HEK293T (cell line): ENCODE results near the gene ADH1C.
"Not testable (repeated sequence)": the region's sequence is repeated elsewhere in the genome, so short reads cannot be mapped to it uniquely, and the experiment has no call there.

Experiments used
- CTCF ChIA-PET: fragments of 350-600 bp; formaldehyde crosslinking; extraction: SDS; loops from one replicate; lab custom pipeline; 2021; ENCODE audit warnings: antibody characterized with exemption, inconsistent platforms; lab: Yijun Ruan, JAX
- POLR2A ChIA-PET: fragments of 350-600 bp; formaldehyde crosslinking; extraction: SDS; loops from one replicate; lab custom pipeline; 2020; ENCODE audit warnings: antibody characterized with exemption, inconsistent platforms; lab: Yijun Ruan, JAX
- DNase-seq: peaks from one replicate; pipeline ENCODE4 v3.0.0; 2012; ENCODE audit warnings: mixed read lengths; ENCODE audit errors: extremely low spot score
- ARNT ChIP-seq: fragments of 450-650 bp; IDR thresholded peaks from 2 replicates; pipeline ENCODE4 v1.6.1; 2017; ENCODE audit warnings: mild to moderate bottlenecking
- BHLHE40 ChIP-seq: fragments of 450-650 bp; IDR thresholded peaks from 2 replicates; pipeline ENCODE4 v1.6.1; 2016; ENCODE audit warnings: mild to moderate bottlenecking, moderate library complexity, borderline replicate concordance
- CTBP1 ChIP-seq: fragments of 450-650 bp; IDR thresholded peaks from 2 replicates; pipeline ENCODE4 v1.6.1; 2016; ENCODE audit warnings: borderline replicate concordance
- ELF4 ChIP-seq: fragments of 450-650 bp; IDR thresholded peaks from 2 replicates; pipeline ENCODE4 v1.6.1; 2017; ENCODE audit warnings: antibody characterized with exemption
- FOXA1 ChIP-seq: fragments of 450-650 bp; IDR thresholded peaks from 2 replicates; pipeline ENCODE4 v1.6.1; 2016; ENCODE audit warnings: mild to moderate bottlenecking
- FOXK2 ChIP-seq: fragments of 450-650 bp; IDR thresholded peaks from 2 replicates; pipeline ENCODE4 v1.6.1; 2016; ENCODE audit warnings: mild to moderate bottlenecking
- FOXM1 ChIP-seq: fragments of 450-650 bp; IDR thresholded peaks from 2 replicates; pipeline ENCODE4 v1.6.1; 2017; ENCODE audit warnings: mild to moderate bottlenecking, borderline replicate concordance
- HDGF ChIP-seq: fragments of 450-650 bp; IDR thresholded peaks from 2 replicates; pipeline ENCODE4 v1.6.1; 2017; ENCODE audit warnings: antibody characterized with exemption, borderline replicate concordance
- L3MBTL2 ChIP-seq: fragments of 450-650 bp; conservative IDR thresholded peaks from 2 replicates; pipeline ENCODE4 v1.6.1; 2016; ENCODE audit warnings: mild to moderate bottlenecking
- LEF1 ChIP-seq: fragments of 450-650 bp; IDR thresholded peaks from 2 replicates; pipeline ENCODE4 v1.6.1; 2017; ENCODE audit warnings: mild to moderate bottlenecking, borderline replicate concordance
- NFRKB ChIP-seq: fragments of 450-650 bp; IDR thresholded peaks from 2 replicates; pipeline ENCODE4 v1.6.1; 2016; ENCODE audit warnings: mild to moderate bottlenecking, moderate library complexity
- SP1 ChIP-seq: fragments of 450-650 bp; IDR thresholded peaks from 2 replicates; pipeline ENCODE4 v1.6.1; 2017
- SUZ12 ChIP-seq: fragments of 450-650 bp; IDR thresholded peaks from 2 replicates; pipeline ENCODE4 v1.6.1; 2016; ENCODE audit warnings: mild to moderate bottlenecking
- TARDBP ChIP-seq: fragments of 450-650 bp; IDR thresholded peaks from 2 replicates; pipeline ENCODE4 v1.6.1; 2016
- ZNF384 ChIP-seq: fragments of 450-650 bp; IDR thresholded peaks from 2 replicates; pipeline ENCODE4 v1.6.1; 2016
- TF ChIP-seq, protein P1 (sequence below): fragments of 450-650 bp; IDR thresholded peaks from 2 replicates; pipeline ENCODE4 v1.6.1; 2016

Gene ADH1C

DNA sequence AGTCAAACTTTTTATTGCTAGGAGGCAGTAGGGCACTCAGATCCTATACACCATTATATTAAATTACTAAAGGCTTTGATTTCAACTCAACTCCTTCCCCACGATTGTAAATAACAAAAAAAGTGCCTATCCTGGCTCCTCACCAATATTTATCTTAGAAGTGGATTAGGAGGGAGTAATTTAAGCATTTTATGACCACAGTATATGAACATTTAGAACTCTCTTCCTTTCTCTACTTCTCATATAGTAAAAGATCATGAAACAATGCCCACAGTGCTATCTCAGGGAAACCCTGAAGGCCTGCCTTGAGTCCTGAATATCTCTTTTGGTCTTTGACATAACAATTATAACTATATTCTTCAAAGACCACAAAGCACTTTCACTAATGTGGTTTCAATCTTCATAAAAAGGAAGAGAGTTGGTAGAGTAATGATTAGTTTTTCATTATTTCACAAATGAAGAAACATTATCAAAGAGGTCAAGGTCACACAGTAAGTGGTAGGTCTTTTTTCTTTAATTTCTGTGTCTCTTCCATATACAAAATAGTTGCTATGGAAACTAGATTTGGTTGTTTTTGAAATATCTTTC is 29.1 kb upstream of the ADH1C start:
- TF ChIP-seq ZNF384 (no peak), L3MBTL2 (no peak)
- DNase-seq, result no peak
- ChIA-PET POLR2A (no interaction called here), CTCF (no interaction called here)

DNA sequence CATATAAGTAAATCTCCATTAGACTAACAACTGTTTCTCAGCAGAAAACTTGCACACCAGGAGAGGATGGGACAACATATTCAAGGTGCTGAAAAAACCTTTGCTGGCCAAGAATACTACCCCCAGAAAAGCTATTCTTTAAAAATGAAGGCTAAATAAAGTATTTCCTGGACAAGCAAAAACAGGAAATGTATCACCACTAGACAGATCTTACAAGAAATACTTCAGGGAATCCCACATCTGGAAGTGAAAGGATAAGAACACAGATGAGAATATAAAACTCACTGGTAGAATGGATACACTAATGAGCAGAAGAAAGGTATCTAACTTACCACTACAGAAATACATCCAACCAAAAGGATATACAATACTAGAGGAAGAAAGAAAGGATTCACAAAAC is 27.0 kb upstream of the ADH1C start:
- DNase-seq, result no peak
- no peak for TF ChIP-seq ARNT
- TF ChIP-seq ELF4, result no peak
- no peak for TF ChIP-seq CTBP1
- TF ChIP-seq, protein P1, sequence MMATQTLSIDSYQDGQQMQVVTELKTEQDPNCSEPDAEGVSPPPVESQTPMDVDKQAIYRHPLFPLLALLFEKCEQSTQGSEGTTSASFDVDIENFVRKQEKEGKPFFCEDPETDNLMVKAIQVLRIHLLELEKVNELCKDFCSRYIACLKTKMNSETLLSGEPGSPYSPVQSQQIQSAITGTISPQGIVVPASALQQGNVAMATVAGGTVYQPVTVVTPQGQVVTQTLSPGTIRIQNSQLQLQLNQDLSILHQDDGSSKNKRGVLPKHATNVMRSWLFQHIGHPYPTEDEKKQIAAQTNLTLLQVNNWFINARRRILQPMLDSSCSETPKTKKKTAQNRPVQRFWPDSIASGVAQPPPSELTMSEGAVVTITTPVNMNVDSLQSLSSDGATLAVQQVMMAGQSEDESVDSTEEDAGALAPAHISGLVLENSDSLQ, result no peak
- TF ChIP-seq NFRKB, result no peak
- no peak for TF ChIP-seq FOXM1
- TF ChIP-seq HDGF, result no peak
- no peak for TF ChIP-seq FOXK2
- TF ChIP-seq TARDBP, result no peak
- no peak for TF ChIP-seq BHLHE40
- no peak for TF ChIP-seq LEF1
- TF ChIP-seq L3MBTL2, result no peak
- TF ChIP-seq SP1, result no peak
- no peak for TF ChIP-seq ZNF384
- no peak for TF ChIP-seq SUZ12
- no peak for TF ChIP-seq FOXA1
- ChIA-PET POLR2A (no interaction called here), CTCF (no interaction called here)

DNA sequence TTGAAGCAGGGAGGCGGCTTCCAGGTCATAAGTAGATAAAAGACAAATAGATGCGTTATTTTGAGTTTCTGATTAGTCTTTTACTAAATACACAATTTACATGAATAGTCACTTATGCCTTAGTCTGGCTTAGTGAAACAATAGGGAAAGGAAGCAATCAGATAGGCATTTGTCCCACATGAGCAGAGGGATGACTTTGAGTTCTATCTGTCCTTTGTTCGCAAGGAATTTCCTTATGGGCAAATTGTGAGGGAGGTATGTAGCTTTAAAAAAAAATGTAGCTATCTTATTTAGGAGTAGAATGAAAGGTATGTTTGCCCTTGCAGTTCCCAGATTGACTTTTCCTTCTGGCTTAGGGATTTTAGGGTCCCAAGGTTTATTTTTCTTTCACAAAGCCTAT is 26.3 kb upstream of the ADH1C start:
- DNase-seq, result no peak
- CTCF ChIA-PET, result no interaction called here
- TF ChIP-seq NFRKB (no peak), ELF4 (no peak), FOXK2 (no peak), CTBP1 (no peak), HDGF (no peak), FOXA1 (no peak), SP1 (no peak), FOXM1 (no peak)
- TF ChIP-seq, protein P1, result no peak
- POLR2A ChIA-PET, result no interaction called here

DNA sequence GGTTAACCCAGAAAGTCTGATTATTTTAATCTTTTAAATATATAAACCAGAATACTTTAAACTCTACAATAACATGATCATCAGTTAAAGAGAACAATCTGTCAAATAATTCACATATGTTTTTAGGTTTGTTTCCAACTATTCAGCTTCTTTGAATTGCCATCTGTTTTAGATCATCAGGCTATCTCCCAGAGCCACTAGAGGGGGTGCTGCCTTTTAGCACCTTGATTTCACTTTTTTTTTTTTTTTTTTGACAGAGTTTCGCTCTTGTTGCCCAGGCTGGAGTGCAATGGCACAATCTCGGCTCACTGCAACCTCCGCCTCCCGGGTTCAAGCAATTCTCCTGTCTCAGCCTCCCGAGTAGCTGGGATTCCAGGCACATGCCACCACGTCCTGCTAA is 24.8 kb upstream of the ADH1C start:
- TF ChIP-seq ZNF384, result peak; percentile 81
- POLR2A ChIA-PET, CTCF ChIA-PET, DNase-seq: not testable (repeated sequence)

DNA sequence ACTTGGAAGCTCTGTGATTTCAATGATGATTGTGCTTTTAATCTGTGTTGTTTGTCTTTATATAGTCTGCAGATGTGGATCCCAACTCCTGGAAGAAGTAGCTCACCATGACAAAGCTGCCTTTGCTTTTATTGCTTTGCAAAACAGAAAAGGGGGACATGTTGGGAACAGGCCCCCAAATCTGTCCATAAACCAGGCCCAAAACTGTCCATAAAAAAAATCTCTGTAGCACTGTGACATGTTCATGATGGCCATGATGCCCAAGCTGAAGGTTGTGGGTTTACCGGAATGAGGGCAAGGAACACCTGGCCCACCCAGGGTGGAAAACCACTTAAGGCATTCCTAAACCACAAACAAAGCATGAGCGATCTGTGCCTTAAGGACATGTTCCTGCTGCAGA is 19.9 kb upstream of the ADH1C start:
- POLR2A ChIA-PET, CTCF ChIA-PET: not testable (repeated sequence)

DNA sequence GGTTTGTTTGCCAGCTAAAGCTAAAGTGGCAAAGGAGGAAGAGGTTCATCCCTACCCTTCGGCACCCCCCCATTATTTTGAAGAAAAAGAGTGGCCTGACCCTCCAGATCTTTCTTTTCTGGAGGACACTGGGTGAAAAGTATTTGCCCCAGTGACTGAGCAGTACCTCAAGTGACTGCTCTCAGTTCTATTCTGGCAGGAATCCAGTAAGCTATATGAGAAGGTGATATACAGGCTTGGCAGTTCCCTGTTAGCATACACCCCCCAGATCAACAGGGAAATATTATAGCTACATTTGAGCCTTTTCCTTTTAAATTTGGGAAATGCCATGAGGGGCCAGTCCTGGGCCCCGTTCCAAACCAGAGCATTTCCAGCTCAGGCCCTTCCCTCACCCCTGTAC is 15.3 kb upstream of the ADH1C start:
- POLR2A ChIA-PET, CTCF ChIA-PET: not testable (repeated sequence)

More for the DNA sequence above, 19.9 kb upstream of the ADH1C start:
- DNase-seq, result not testable (repeated sequence)

DNA sequence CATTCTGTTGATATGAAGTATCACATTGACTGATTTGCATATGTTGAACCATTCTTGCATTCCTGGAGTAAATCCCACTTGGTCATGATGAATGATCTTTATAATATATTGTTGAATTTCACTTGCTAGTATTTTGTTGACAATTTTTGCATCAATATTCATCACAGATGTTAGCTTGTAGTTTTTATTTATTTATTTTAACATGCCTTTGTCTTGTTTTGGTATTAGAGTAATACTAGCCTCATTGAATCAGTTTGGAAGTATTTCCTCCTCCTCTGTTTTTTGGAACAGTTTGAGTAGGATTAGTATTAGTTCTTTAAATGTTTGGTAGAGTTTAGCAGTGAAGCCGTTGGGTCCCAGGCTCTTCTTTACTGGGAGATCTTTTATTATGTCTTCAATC is 13.9 kb upstream of the ADH1C start:
- ChIA-PET CTCF (no interaction called here), POLR2A (no interaction called here)
- TF ChIP-seq FOXK2, result no peak
- TF ChIP-seq, protein P1, result no peak
- TF ChIP-seq CTBP1, result no peak
- no peak for TF ChIP-seq L3MBTL2
- no peak for TF ChIP-seq TARDBP
- no peak for TF ChIP-seq SP1
- TF ChIP-seq ARNT, result no peak
- no peak for TF ChIP-seq FOXA1
- no peak for TF ChIP-seq BHLHE40
- TF ChIP-seq HDGF, result no peak
- no peak for TF ChIP-seq ELF4
- TF ChIP-seq ZNF384, result no peak
- no peak for TF ChIP-seq SUZ12
- no peak for TF ChIP-seq LEF1
- TF ChIP-seq NFRKB, result no peak
- no peak for TF ChIP-seq FOXM1
- DNase-seq, result no peak

More for the DNA sequence above, 15.3 kb upstream of the ADH1C start:
- DNase-seq, result not testable (repeated sequence)

DNA sequence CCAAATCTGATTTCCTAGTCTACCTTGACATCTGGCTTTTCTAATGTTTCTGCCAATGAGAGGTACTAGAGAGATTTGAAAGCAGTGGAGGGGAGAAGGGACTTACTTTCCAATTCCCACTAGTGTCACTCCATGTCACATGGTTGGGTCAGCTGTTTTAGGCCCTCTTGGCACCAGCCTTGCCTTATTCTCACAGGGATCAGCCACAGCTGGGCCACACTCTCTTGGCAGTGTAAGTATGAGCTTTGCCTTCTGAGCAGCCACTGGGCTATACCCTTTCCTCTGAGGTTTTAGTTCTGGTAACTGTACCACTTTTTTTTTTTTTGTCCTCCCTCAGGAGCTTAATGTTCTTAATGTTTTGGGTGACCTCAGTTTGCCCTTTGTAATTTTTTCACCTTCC is 10.2 kb upstream of the ADH1C start:
- no peak for TF ChIP-seq FOXM1
- no peak for TF ChIP-seq HDGF
- CTCF ChIA-PET, result no interaction called here
- DNase-seq, result no peak
- POLR2A ChIA-PET, result no interaction called here
